RCC 7860 (cell line): ENCODE data around the gene ECHDC3.

Source experiments
- DNase-seq: peaks from one replicate; pipeline ENCODE4 v3.0.0-alpha.2; 2015; ENCODE audit warnings: low spot score
- FAIRE-seq: peaks from 2 replicates; lab custom pipeline; 2012; peaks lifted over from hg19 to GRCh38; lab: Jason Lieb, UNC

ECHDC3 gene

GRCh38 chr10:11746883-11747539, 4.8 kb downstream of the ECHDC3 start:
- FAIRE-seq (no peak), DNase-seq (no peak)

- FAIRE-seq (no peak), DNase-seq (no peak)
Measured at GRCh38 chr10:11748866-11749265, 6.7 kb downstream of the ECHDC3 start.

- no peak for FAIRE-seq
- no peak for DNase-seq
Measured at GRCh38 chr10:11750420-11750819, 8.2 kb downstream of the ECHDC3 start.

GRCh38 chr10:11754173-11754572, 12.0 kb downstream of the ECHDC3 start:
- FAIRE-seq (no peak), DNase-seq (no peak)

GRCh38 chr10:11754620-11755019, 12.4 kb downstream of the ECHDC3 start:
- FAIRE-seq (no peak), DNase-seq (no peak)

GRCh38 chr10:11755512-11756263, 13.5 kb downstream of the ECHDC3 start:
- FAIRE-seq (no peak), DNase-seq (no peak)

GRCh38 chr10:11756766-11757315, 14.7 kb downstream of the ECHDC3 start:
- DNase-seq (no peak), FAIRE-seq (no peak)

GRCh38 chr10:11757454-11757820, 15.3 kb downstream of the ECHDC3 start:
- DNase-seq (no peak), FAIRE-seq (no peak)

- FAIRE-seq (peak; percentile 44), DNase-seq (peak; percentile 65)
Measured at GRCh38 chr10:11757821-11758463, 15.8 kb downstream of the ECHDC3 start.

GRCh38 chr10:11758527-11759236, 16.5 kb downstream of the ECHDC3 start:
- DNase-seq (no peak), FAIRE-seq (no peak)

GRCh38 chr10:11759347-11759746, 17.2 kb downstream of the ECHDC3 start:
- DNase-seq (no peak), FAIRE-seq (no peak)

- FAIRE-seq, result no peak
- DNase-seq, result no peak
Measured at GRCh38 chr10:11760151-11760550, 18.0 kb downstream of the ECHDC3 start.

GRCh38 chr10:11760861-11761260, 18.7 kb downstream of the ECHDC3 start:
- no peak for DNase-seq
- no peak for FAIRE-seq

GRCh38 chr10:11761431-11761830, 19.2 kb downstream of the ECHDC3 start:
- FAIRE-seq (no peak), DNase-seq (no peak)

GRCh38 chr10:11762706-11763500, 20.7 kb downstream of the ECHDC3 start:
- no peak for FAIRE-seq

GRCh38 chr10:11763501-11763861, 21.3 kb downstream of the ECHDC3 start:
- DNase-seq, result no peak
- no peak for FAIRE-seq

More at GRCh38 chr10:11762706-11763500, 20.7 kb downstream of the ECHDC3 start:
- no peak for DNase-seq

- no peak for FAIRE-seq
Measured at GRCh38 chr10:11765141-11765540, 23.0 kb downstream of the ECHDC3 start.

GRCh38 chr10:11772575-11773288, 30.6 kb downstream of the ECHDC3 start:
- no peak for DNase-seq

More at GRCh38 chr10:11765141-11765540, 23.0 kb downstream of the ECHDC3 start:
- no peak for DNase-seq

GRCh38 chr10:11773761-11774441, 31.7 kb downstream of the ECHDC3 start:
- DNase-seq (no peak), FAIRE-seq (no peak)

More at GRCh38 chr10:11772575-11773288, 30.6 kb downstream of the ECHDC3 start:
- FAIRE-seq, result no peak
